DOHH2 (cell line): ENCODE data around the gene RASGRF1.

Source experiments
- H3F3A ChIP-seq: fragments of 200-600 bp; sonication (generic), shearing (Covaris generic); 2 replicates; pipeline ENCODE4 v1.6.0; 2016; ENCODE audit warnings: antibody characterized with exemption, mild to moderate bottlenecking; ENCODE audit not compliant: control insufficient read depth, insufficient read depth
- H3K27ac ChIP-seq: fragments of 200-600 bp; sonication (generic); 2 replicates; pipeline ENCODE4 v1.5.1; 2014; ENCODE audit warnings: low read depth, mild to moderate bottlenecking, low read length, moderate library complexity
- H3K27me3 ChIP-seq: fragments of 200-600 bp; sonication (generic); 2 replicates; pipeline ENCODE4 v1.6.1; 2014; ENCODE audit warnings: mild to moderate bottlenecking, low read length, mixed read lengths; ENCODE audit not compliant: control insufficient read depth
- H3K36me3 ChIP-seq: fragments of 200-600 bp; sonication (generic); 2 replicates; pipeline ENCODE4 v1.6.1; 2014; ENCODE audit warnings: mild to moderate bottlenecking, low read length, moderate library complexity, mixed read lengths; ENCODE audit not compliant: control insufficient read depth
- H3K4me1 ChIP-seq: fragments of 200-600 bp; sonication (generic); 2 replicates; pipeline ENCODE4 v1.6.1; 2014; ENCODE audit warnings: mild to moderate bottlenecking, low read length, mixed read lengths; ENCODE audit not compliant: control insufficient read depth
- H3K4me2 ChIP-seq: fragments of 200-600 bp; sonication (generic); 2 replicates; pipeline ENCODE4 v1.6.0; 2014; ENCODE audit warnings: mild to moderate bottlenecking, low read length, moderate library complexity
- H3K4me3 ChIP-seq: fragments of 200-600 bp; sonication (generic); 2 replicates; pipeline ENCODE4 v1.5.1; 2014; ENCODE audit warnings: mild to moderate bottlenecking, low read length, mixed read lengths
- H3K79me2 ChIP-seq: fragments of 200-600 bp; sonication (generic); 2 replicates; pipeline ENCODE4 v1.6.1; 2014; ENCODE audit warnings: mild to moderate bottlenecking, low read length, mixed read lengths; ENCODE audit not compliant: control insufficient read depth
- H3K9me2 ChIP-seq: fragments of 200-600 bp; sonication (generic); replicated peaks from 2 replicates; pipeline ENCODE4 v1.6.1; 2014; ENCODE audit warnings: mild to moderate bottlenecking, low read length, mixed read lengths; ENCODE audit not compliant: control insufficient read depth
- H3K9me3 ChIP-seq: fragments of 200-600 bp; sonication (generic); 2 replicates; pipeline ENCODE4 v1.6.1; 2014; ENCODE audit warnings: antibody characterized with exemption, low read length, mixed read lengths; ENCODE audit not compliant: control insufficient read depth, insufficient read depth
- H4K20me1 ChIP-seq: fragments of 200-600 bp; sonication (generic); 2 replicates; pipeline ENCODE4 v1.6.0; 2014; ENCODE audit warnings: low read depth, mild to moderate bottlenecking, antibody characterized with exemption, low read length, moderate library complexity; ENCODE audit not compliant: control insufficient read depth, insufficient read depth
- CTCF ChIP-seq: fragments of 200-600 bp; sonication (generic); IDR thresholded peaks from one replicate; pipeline ENCODE4 v1.5.1; 2014; ENCODE audit warnings: antibody characterized with exemption, mild to moderate bottlenecking, low read depth, low read length; ENCODE audit not compliant: poor library complexity, severe bottlenecking
- EZH2phosphoT487 ChIP-seq: fragments of 200-600 bp; sonication (generic); IDR thresholded peaks from 2 replicates; pipeline ENCODE4 v1.6.1; 2017; ENCODE audit warnings: borderline replicate concordance, mild to moderate bottlenecking, antibody characterized with exemption, low read length, moderate library complexity, mixed read lengths

RASGRF1 gene

GRCh38 chr15:79075256-79075655, 15.3 kb downstream of the RASGRF1 start:
- H3K79me2 ChIP-seq = no peaks in the 10 kb centered on the region
- H3K9me3 ChIP-seq = no peaks in the 10 kb centered on the region
- H3K27ac ChIP-seq = no peak overlapping the region
- H3K4me3 ChIP-seq = no peak overlapping the region
- no peak overlapping the region for H3K4me2 ChIP-seq
- no peaks in the 10 kb centered on the region for H3K9me2 ChIP-seq
- H3K36me3 ChIP-seq = no peaks in the 10 kb centered on the region
- 0 out of 2 replicates have a peak, but pooled peaks cover 2% of the 10 kb centered on the region for H3K27me3 ChIP-seq
- TF ChIP-seq EZH2phosphoT487 (no peak), CTCF (no peak)
- H3K4me1 ChIP-seq = peaks cover 8% of the 10 kb centered on the region
- no peaks in the 10 kb centered on the region for H4K20me1 ChIP-seq
- H3F3A ChIP-seq = no peaks in the 10 kb centered on the region

GRCh38 chr15:79073336-79073735, 17.2 kb downstream of the RASGRF1 start:
- TF ChIP-seq CTCF = no peak
- TF ChIP-seq EZH2phosphoT487 = no peak
- H3K4me1 ChIP-seq = no peaks in the 10 kb centered on the region
- H3K36me3 ChIP-seq = no peaks in the 10 kb centered on the region
- H3F3A ChIP-seq = no peaks in the 10 kb centered on the region
- no peak overlapping the region for H3K4me3 ChIP-seq
- no peaks in the 10 kb centered on the region for H4K20me1 ChIP-seq
- H3K9me3 ChIP-seq = no peaks in the 10 kb centered on the region
- H3K79me2 ChIP-seq = no peaks in the 10 kb centered on the region
- H3K27ac ChIP-seq = no peak overlapping the region
- no peaks in the 10 kb centered on the region for H3K9me2 ChIP-seq
- H3K27me3 ChIP-seq = peaks cover 6% of the 10 kb centered on the region; the same call in 1 of the 2 replicates
- H3K4me2 ChIP-seq = no peak overlapping the region

GRCh38 chr15:79071901-79072300, 18.7 kb downstream of the RASGRF1 start:
- Histone ChIP-seq H3F3A (no peaks in the 10 kb centered on the region), H4K20me1 (no peaks in the 10 kb centered on the region), H3K9me3 (no peaks in the 10 kb centered on the region), H3K4me2 (no peak overlapping the region), H3K4me3 (no peak overlapping the region), H3K36me3 (no peaks in the 10 kb centered on the region), H3K27ac (no peak overlapping the region), H3K9me2 (no peaks in the 10 kb centered on the region), H3K4me1 (no peaks in the 10 kb centered on the region), H3K27me3 (peaks cover 11% of the 10 kb centered on the region; the same call in 1 of the 2 replicates), H3K79me2 (no peaks in the 10 kb centered on the region)
- TF ChIP-seq CTCF = no peak
- no peak for TF ChIP-seq EZH2phosphoT487
